ENCODE results near the gene PRKN. TPM values are rescaled to one million over a fixed set of nuclear protein-coding genes. Genes with fewer than 3 reads are reported as not detected.

Gene PRKN
- total RNA-seq, 4 donors from 2014 or later = 9.6 to 17.0 (median 11.6) TPM

GRCh38 chr6:161351858-161352257, 1375.7 kb downstream of the PRKN start:
- TF ChIP-seq, protein P1, sequence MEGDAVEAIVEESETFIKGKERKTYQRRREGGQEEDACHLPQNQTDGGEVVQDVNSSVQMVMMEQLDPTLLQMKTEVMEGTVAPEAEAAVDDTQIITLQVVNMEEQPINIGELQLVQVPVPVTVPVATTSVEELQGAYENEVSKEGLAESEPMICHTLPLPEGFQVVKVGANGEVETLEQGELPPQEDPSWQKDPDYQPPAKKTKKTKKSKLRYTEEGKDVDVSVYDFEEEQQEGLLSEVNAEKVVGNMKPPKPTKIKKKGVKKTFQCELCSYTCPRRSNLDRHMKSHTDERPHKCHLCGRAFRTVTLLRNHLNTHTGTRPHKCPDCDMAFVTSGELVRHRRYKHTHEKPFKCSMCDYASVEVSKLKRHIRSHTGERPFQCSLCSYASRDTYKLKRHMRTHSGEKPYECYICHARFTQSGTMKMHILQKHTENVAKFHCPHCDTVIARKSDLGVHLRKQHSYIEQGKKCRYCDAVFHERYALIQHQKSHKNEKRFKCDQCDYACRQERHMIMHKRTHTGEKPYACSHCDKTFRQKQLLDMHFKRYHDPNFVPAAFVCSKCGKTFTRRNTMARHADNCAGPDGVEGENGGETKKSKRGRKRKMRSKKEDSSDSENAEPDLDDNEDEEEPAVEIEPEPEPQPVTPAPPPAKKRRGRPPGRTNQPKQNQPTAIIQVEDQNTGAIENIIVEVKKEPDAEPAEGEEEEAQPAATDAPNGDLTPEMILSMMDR (IDR thresholded peaks at IDR 0.05; ENCODE audit: low read depth) = no peak

- TF ChIP-seq, protein P1 (IDR thresholded peaks at IDR 0.05; ENCODE audit: low read depth) = no peak
Measured at GRCh38 chr6:161349886-161350285, 1377.7 kb downstream of the PRKN start.

DNA sequence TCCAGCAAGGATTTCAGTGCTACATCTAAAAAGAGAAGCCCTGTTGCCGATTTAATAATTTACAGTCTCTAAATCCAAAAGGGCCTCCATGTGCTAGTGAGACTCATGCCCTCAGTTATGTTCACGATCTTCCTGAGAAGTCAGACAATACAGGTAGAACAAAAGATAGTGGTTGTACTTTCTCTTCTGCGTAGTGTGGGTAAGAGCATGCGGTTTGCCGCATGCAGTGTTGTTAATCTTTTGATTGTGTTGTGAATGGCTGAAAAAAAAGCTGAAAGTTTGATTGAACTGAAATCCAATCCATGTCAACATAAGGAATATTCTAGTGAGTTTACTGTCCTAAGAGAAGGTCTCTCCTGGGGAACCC, 1379.0 kb downstream of the PRKN start:
- TF ChIP-seq, protein P1 (IDR thresholded peaks at IDR 0.05; ENCODE audit: low read depth) = no peak

- TF ChIP-seq, protein P1 (IDR thresholded peaks at IDR 0.05; ENCODE audit: low read depth) = no peak
Measured at GRCh38 chr6:161347988-161348627, 1379.5 kb downstream of the PRKN start.

DNA sequence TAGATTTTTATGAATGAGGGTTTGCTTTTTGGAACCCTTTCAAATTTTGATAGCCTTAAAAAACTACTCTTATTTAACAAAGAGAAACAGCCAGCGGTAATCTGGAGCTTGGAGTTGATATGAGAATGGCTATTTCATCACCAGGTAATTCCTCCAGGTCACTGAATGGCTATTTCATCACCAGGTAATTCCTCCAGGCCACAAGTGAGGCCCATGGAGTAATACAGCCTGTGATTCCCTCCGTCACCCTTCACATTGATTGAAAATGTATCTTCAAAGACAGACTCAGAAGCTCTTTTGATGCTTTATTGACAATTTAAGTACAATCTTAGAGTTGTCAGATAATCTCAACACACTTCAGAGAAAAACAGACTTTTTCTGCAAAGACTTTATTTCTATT, 1380.4 kb downstream of the PRKN start:
- TF ChIP-seq, protein P1 (IDR thresholded peaks at IDR 0.05; ENCODE audit: low read depth) = no peak

GRCh38 chr6:161346717-161347116, 1380.8 kb downstream of the PRKN start:
- TF ChIP-seq, protein P1 (IDR thresholded peaks at IDR 0.05; ENCODE audit: low read depth) = no peak

DNA sequence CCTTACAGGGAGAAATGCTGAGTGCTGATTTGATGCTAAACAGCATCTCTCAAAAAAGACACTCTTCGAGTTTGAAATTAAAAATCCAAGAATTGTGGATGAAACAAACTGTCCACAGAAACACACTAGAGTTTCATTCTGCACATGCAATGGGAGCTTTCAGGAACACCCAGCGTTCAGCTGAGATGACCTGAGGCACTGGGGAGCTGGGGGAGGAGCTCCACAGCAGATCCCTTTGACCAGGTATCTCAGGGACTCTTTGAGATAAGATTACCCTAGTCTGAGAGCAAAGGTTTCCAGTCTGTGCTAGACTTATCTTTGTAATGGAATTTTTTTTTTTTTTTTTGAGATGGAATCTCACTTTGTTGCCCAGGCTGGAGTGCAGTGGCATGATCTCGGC, 1382.9 kb downstream of the PRKN start:
- TF ChIP-seq, protein P1 (IDR thresholded peaks at IDR 0.05; ENCODE audit: low read depth) = no peak
